A549 (cell line): ENCODE data around the gene HNRNPA3. TPM values are rescaled to one million over a fixed set of nuclear protein-coding genes. Genes with fewer than 3 reads are reported as not detected.

Source experiments
- polyA plus RNA-seq, 4 experiments: library from polyadenylated mRNA; depleted of rRNA in 3 of 4; stranded (reverse); fragments of >200 nt; fragmentation: RNase III in 1 of 4; extraction: RNeasy Plus Mini Kit Qiagen cat#74134 plus additional on column Dnase treatment in 1 of 4; gene quantifications; 2 replicates in 3 of 4; 3 replicates in 1 of 4; pipeline ENCODE4 v1.2.3, GENCODE V29; 2011 to 2017
- small RNA-seq, 6 experiments: library from RNA; depleted of rRNA; stranded (forward); fragments of <200 nt; gene quantifications; one replicate each; pipeline ENCODE3, GENCODE V24; 2012

Gene HNRNPA3
- polyA plus RNA-seq, 2 of the 4 experiments (the other 2 are of a cell fraction) = 357 to 755 TPM

Small RNA genes lying within 50 kb of the gene (small RNA-seq; reads per million reads assigned to genes)
- gene MIR3128 = 0 to 1.7 (median 0) reads per million in 6 experiments
- 0 reads per million in 6 experiments for gene RF00019

Other genes with a start within 250 kb of the HNRNPA3 start
- gene NFE2L2, start 51.9 kb downstream of the HNRNPA3 start, polyA plus RNA-seq (2011; rRNA removed) = 146 and 162 TPM in 2 replicates
- gene NFE2L2, start 51.9 kb downstream of the HNRNPA3 start, polyA plus RNA-seq (2017; fragmentation: RNase III; extraction: RNeasy Plus Mini Kit Qiagen cat#74134 plus additional on column Dnase treatment) = 61.0 to 65.8 TPM (median 62.0 TPM) in 3 replicates
- 45.0 and 62.1 TPM in 2 replicates for gene AGPS, start 180.0 kb downstream of the HNRNPA3 start, polyA plus RNA-seq (2011; rRNA removed)
- 47.6 to 54.7 TPM (median 49.8 TPM) in 3 replicates for gene AGPS, start 180.0 kb downstream of the HNRNPA3 start, polyA plus RNA-seq (2017; fragmentation: RNase III; extraction: RNeasy Plus Mini Kit Qiagen cat#74134 plus additional on column Dnase treatment)